A549 (cell line): Measurements from ENCODE around the gene SOX18. TPM values are rescaled to one million over a fixed set of nuclear protein-coding genes. Genes with fewer than 3 reads are reported as not detected.
A peak's percentile ranks its signal among the peaks of the same experiment; 100 is the strongest.

Source experiments
- ATAC-seq, 2 experiments: fragments of 200-7000 bp in 1 of 2; fragments of >200 bp in 1 of 2; cut with Nextera tagmentation in 1 of 2; cut with Tn5 transposase in 1 of 2; 3 replicates each; pipeline versions ENCODE4 v1.8.0 to v1.9.1; 2018 to 2020; ENCODE audit warnings: mild to moderate bottlenecking in 1 of 2, moderate library complexity in 1 of 2
- CTCF ChIA-PET: fragments of 300-600 bp; sonication (Branson Sonifier 250); formaldehyde crosslinking; extraction: SDS; loops from one replicate; lab custom pipeline; 2021; ENCODE audit warnings: antibody characterized with exemption, inconsistent platforms; lab: Yijun Ruan, JAX
- POLR2A ChIA-PET: fragments of 350-600 bp; formaldehyde crosslinking; extraction: SDS; loops from one replicate; lab custom pipeline; 2021; ENCODE audit warnings: antibody characterized with exemption, inconsistent platforms; lab: Yijun Ruan, JAX
- DNase-seq, 2 experiments: peaks; one replicate each; pipeline versions ENCODE4 v3.0.0 to v3.0.0-alpha.2; 2011 to 2016; ENCODE audit warnings: low read depth in 1 of 2, low spot score in 1 of 2
- FAIRE-seq: peaks from 2 replicates; lab custom pipeline; 2011; peaks lifted over from hg19 to GRCh38; lab: Jason Lieb, UNC
- H3K27ac ChIP-seq, 2 experiments: fragments of >200 bp; sonication (Bioruptor Twin); formaldehyde crosslinking; 3 replicates each; pipeline ENCODE4 v1.5.1; 2016 to 2017
- H3K4me1 ChIP-seq: fragments of >200 bp; sonication (Bioruptor Twin); formaldehyde crosslinking; 3 replicates; pipeline ENCODE4 v1.6.1; 2016
- H3K4me2 ChIP-seq: fragments of >200 bp; sonication (Bioruptor Twin); formaldehyde crosslinking; 3 replicates; pipeline ENCODE4 v1.6.1; 2016
- H3K4me3 ChIP-seq: fragments of >200 bp; sonication (Bioruptor Twin); formaldehyde crosslinking; 3 replicates; pipeline ENCODE4 v1.5.1; 2016
- H3K9me3 ChIP-seq: fragments of >200 bp; sonication (Bioruptor Twin); formaldehyde crosslinking; 3 replicates; pipeline ENCODE4 v1.6.1; 2016
- BHLHE40 ChIP-seq: IDR thresholded peaks from 2 replicates; pipeline ENCODE4 v1.6.1; 2012; ENCODE audit warnings: low read depth, low read length, inconsistent platforms
- CEBPB ChIP-seq, 2 experiments: fragments of >200 bp in 1 of 2; sonication (Bioruptor Twin) in 1 of 2; formaldehyde crosslinking in 1 of 2; IDR thresholded peaks; 2 replicates each; pipeline ENCODE4 v1.6.1; 2012 to 2016
- CHD2 ChIP-seq: fragments of 150-350 bp; IDR thresholded peaks from 2 replicates; pipeline ENCODE4 v1.6.1; 2014; ENCODE audit warnings: low read length; ENCODE audit not compliant: partially characterized antibody
- CHD4 ChIP-seq: fragments of 200-600 bp; sonication (generic); IDR thresholded peaks from 2 replicates; pipeline ENCODE4 v1.6.1; 2016; ENCODE audit warnings: antibody characterized with exemption, mild to moderate bottlenecking, borderline replicate concordance
- EHF ChIP-seq: fragments of 250-450 bp; sonication (Bioruptor Pico); IDR thresholded peaks from 2 replicates; pipeline ENCODE4 v1.5.0; 2020; ENCODE audit warnings: mild to moderate bottlenecking
- EP300 ChIP-seq, 2 experiments: fragments of >200 bp; sonication (Bioruptor Twin); formaldehyde crosslinking; IDR thresholded peaks; 2 replicates in 1 of 2; 3 replicates in 1 of 2; pipeline ENCODE4 v1.6.1; 2016 to 2017
- FOXS1 ChIP-seq: fragments of 250-450 bp; sonication (Bioruptor Pico); IDR thresholded peaks from 2 replicates; pipeline ENCODE4 v1.5.0; 2020; ENCODE audit warnings: mild to moderate bottlenecking, moderate library complexity
- GATA3 ChIP-seq: IDR thresholded peaks from 2 replicates; pipeline ENCODE4 v1.6.1; 2012; ENCODE audit warnings: borderline replicate concordance
- HDAC2 ChIP-seq: fragments of 200-600 bp; sonication (generic); IDR thresholded peaks from 2 replicates; pipeline ENCODE4 v1.6.1; 2016
- JUNB ChIP-seq: fragments of >200 bp; sonication (Bioruptor Twin); formaldehyde crosslinking; IDR thresholded peaks from 2 replicates; pipeline ENCODE4 v1.6.1; 2016
- MAFK ChIP-seq: fragments of 450-650 bp; IDR thresholded peaks from 2 replicates; pipeline ENCODE4 v1.6.1; 2014; ENCODE audit not compliant: partially characterized antibody
- NR3C1 ChIP-seq: fragments of >200 bp; sonication (Bioruptor Twin); formaldehyde crosslinking; IDR thresholded peaks from 3 replicates; pipeline ENCODE4 v1.6.1; 2017
- RAD21 ChIP-seq, 2 experiments: fragments of >200 bp in 1 of 2; sonication (Bioruptor Twin) in 1 of 2; formaldehyde crosslinking in 1 of 2; IDR thresholded peaks in 1 of 2; conservative IDR thresholded peaks in 1 of 2; 2 replicates in 1 of 2; 3 replicates in 1 of 2; pipeline ENCODE4 v1.6.1; 2012 to 2018; ENCODE audit warnings: inconsistent platforms in 1 of 2
- ZC3H11A ChIP-seq: fragments of 450-650 bp; IDR thresholded peaks from 2 replicates; pipeline ENCODE4 v1.6.1; 2014; ENCODE audit warnings: antibody characterized with exemption, mild to moderate bottlenecking
- ZFP36 ChIP-seq: fragments of 450-650 bp; IDR thresholded peaks from 2 replicates; pipeline ENCODE4 v1.6.1; 2014; ENCODE audit warnings: borderline replicate concordance; ENCODE audit not compliant: partially characterized antibody
- ZNF302 ChIP-seq: fragments of 250-450 bp; sonication (Bioruptor Pico); IDR thresholded peaks from 2 replicates; pipeline ENCODE4 v1.9.0; 2021; ENCODE audit warnings: inconsistent platforms, mild to moderate bottlenecking, moderate library complexity
- ZSCAN20 ChIP-seq: fragments of 250-450 bp; sonication (Bioruptor Pico); IDR thresholded peaks from 2 replicates; pipeline ENCODE4 v1.8.0; 2022; ENCODE audit warnings: mild to moderate bottlenecking, moderate library complexity
- WGBS: methylation state at CpG from one replicate; pipeline ENCODE4 v1.1.6; 2017; ENCODE audit errors: missing lambda C conversion rate; 5-methylcytosine and 5-hydroxymethylcytosine counted together
- polyA plus RNA-seq, 4 experiments: library from polyadenylated mRNA; depleted of rRNA in 3 of 4; stranded (reverse); fragments of >200 nt; fragmentation: RNase III in 1 of 4; extraction: RNeasy Plus Mini Kit Qiagen cat#74134 plus additional on column Dnase treatment in 1 of 4; gene quantifications; 2 replicates in 3 of 4; 3 replicates in 1 of 4; pipeline ENCODE4 v1.2.3, GENCODE V29; 2011 to 2017
- TF ChIP-seq, protein P1 (sequence below): fragments of 250-450 bp; sonication (Bioruptor Pico); IDR thresholded peaks from 2 replicates; pipeline ENCODE4 v1.5.0; 2021; ENCODE audit warnings: mild to moderate bottlenecking, moderate library complexity, borderline replicate concordance
- TF ChIP-seq, protein P2 (sequence below): IDR thresholded peaks from 2 replicates; pipeline ENCODE4 v1.6.1; 2012
- TF ChIP-seq, protein P3 (sequence below): fragments of >200 bp; sonication (Bioruptor Twin); formaldehyde crosslinking; IDR thresholded peaks from 3 replicates; pipeline ENCODE4 v1.6.1; 2016

SOX18 gene
- polyA plus RNA-seq, 2 of the 4 experiments (the other 2 are of a cell fraction): 0.19 to 1.4 TPM

DNA sequence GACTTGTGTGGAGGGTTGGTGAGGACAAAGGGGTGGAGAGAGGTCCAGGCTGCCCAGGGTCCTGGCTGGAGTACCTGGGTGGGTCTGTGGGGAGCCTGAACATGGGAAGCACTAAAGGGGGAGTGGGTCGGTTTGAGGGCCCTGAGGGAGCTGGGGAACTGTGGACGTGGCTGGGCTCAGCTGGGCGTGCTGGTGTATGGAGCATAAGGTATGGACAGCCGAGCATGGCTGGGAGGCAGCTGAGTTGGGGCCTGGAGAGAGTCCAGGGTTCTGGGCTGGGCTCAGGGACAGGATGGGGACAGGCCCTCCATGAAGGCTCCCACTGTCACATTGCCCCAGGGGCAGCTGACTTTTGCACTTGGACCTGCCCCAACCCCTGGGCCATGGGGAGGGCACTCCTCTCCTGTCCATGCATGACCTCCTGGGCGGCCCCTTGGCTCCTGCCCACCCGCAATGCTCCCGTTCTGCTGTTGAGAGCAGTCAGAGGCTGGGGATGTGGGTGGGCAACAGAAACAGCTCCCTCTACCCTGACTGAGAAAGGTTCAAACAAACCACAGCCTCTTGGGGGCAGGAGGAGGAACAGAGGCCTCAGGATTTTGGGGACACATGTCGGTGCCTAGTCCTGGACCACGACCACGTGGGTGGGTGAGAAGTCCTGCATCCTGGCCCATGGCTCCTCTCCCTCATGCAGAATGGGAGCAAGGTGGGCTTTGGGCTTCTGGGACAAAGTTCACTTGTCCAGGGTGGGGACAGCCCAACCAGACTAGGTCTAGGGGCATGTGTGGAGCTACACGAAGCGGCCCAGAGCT lies 9.0 kb downstream of the SOX18 start:
- no peak for TF ChIP-seq EP300 (IDR thresholded peaks at IDR 0.05)
- no peak for TF ChIP-seq EHF (CRISPR knock-in tag)
- TF ChIP-seq ZC3H11A: no peak
- no peak for TF ChIP-seq BHLHE40
- TF ChIP-seq HDAC2: no peak
- no peak for TF ChIP-seq ZNF302
- TF ChIP-seq, protein P1, sequence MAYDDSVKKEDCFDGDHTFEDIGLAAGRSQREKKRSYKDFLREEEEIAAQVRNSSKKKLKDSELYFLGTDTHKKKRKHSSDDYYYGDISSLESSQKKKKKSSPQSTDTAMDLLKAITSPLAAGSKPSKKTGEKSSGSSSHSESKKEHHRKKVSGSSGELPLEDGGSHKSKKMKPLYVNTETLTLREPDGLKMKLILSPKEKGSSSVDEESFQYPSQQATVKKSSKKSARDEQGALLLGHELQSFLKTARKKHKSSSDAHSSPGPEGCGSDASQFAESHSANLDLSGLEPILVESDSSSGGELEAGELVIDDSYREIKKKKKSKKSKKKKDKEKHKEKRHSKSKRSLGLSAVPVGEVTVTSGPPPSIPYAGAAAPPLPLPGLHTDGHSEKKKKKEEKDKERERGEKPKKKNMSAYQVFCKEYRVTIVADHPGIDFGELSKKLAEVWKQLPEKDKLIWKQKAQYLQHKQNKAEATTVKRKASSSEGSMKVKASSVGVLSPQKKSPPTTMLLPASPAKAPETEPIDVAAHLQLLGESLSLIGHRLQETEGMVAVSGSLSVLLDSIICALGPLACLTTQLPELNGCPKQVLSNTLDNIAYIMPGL (CRISPR knock-in tag): no peak
- TF ChIP-seq RAD21 (conservative IDR thresholded peaks at IDR 0.05 in 1 of 2, IDR thresholded peaks at IDR 0.05 in 1 of 2): no peak

DNA sequence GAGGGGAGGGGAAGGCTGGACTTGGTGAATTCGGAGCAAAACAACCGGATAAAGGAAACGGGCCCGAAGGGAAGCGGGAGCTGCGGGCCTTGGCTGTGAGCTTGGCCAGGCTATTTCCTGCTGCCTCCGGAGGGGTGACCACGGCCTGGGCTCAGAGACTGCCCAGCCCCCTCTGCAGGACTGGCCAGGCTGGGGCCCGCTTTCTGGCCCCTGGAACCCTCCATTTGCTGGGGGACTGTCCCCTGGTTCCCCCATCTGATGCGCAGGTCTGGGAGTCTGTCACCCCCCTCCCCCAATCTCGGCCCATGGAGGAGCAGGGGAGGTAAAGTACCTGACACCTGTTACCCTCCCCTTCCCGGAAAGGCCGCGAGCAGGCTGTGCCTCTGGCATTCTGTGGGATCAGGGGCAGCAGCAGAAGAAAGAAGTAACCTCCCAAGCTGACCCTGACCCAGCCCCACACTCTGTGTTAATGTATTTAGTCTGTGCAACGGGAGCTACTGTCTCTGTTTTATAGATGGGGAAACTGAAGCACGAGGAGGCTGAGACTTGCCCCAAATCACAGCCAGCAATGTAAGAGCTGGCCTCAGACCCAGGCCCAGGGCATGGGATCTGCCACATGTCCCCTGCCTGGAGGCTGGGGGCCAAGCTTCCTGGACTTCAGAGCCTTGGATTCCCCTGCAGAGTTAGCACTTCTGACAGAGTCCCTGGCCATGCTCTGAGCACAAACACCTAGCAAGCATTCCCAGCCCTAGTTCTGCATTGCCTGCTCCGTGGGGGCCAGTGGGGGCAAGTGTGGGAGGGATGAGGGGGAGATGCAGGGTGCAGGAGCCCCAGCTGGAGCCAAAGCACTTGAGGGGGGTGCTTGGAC lies 9.9 kb downstream of the SOX18 start:
- Histone ChIP-seq H3K27ac (peak overlapping the region; percentile 75 to 92), H3K9me3 (no peaks in the 10 kb centered on the region), H3K4me1 (peaks cover 18% of the 10 kb centered on the region), H3K4me3 (peak overlapping the region; percentile 48), H3K4me2 (peak overlapping the region; percentile 80)
- CTCF ChIA-PET: interaction anchor here (0.6 to 7.1 kb wide), 33 partner anchors 8 to 502 kb away, joined by 3 to 143 read pairs (median 12); partner anchors contain the start of genes LKAAEAR1, PRPF6, PTK6 and SAMD10
- WGBS: 31% methylated on average over 8 of the region's 17 CpGs
- DNase-seq (no peak), FAIRE-seq (no peak), ATAC-seq (peak; percentile 20 to 49; a peak in 3 of 6 replicates)
- POLR2A ChIA-PET: interaction anchor here (1.4 to 1.8 kb wide), 3 partner anchors 23 to 502 kb away, joined by 4 to 17 read pairs (median 13); partner anchors contain the start of genes PRPF6, PTK6 and TCEA2
- TF ChIP-seq FOXS1 (CRISPR knock-in tag): no peak
- no peak for TF ChIP-seq MAFK
- TF ChIP-seq, protein P2, sequence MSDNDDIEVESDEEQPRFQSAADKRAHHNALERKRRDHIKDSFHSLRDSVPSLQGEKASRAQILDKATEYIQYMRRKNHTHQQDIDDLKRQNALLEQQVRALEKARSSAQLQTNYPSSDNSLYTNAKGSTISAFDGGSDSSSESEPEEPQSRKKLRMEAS: no peak
- TF ChIP-seq, protein P3, sequence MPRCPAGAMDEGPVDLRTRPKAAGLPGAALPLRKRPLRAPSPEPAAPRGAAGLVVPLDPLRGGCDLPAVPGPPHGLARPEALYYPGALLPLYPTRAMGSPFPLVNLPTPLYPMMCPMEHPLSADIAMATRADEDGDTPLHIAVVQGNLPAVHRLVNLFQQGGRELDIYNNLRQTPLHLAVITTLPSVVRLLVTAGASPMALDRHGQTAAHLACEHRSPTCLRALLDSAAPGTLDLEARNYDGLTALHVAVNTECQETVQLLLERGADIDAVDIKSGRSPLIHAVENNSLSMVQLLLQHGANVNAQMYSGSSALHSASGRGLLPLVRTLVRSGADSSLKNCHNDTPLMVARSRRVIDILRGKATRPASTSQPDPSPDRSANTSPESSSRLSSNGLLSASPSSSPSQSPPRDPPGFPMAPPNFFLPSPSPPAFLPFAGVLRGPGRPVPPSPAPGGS: no peak
- no peak for TF ChIP-seq ZFP36
- no peak for TF ChIP-seq GATA3
- no peak for TF ChIP-seq CHD4
- TF ChIP-seq JUNB: no peak
- TF ChIP-seq ZSCAN20 (CRISPR knock-in tag): no peak
- no peak for TF ChIP-seq NR3C1
- TF ChIP-seq CEBPB (IDR thresholded peaks at IDR 0.05): no peak
- TF ChIP-seq CHD2: no peak

More for the DNA sequence above, 9.0 kb downstream of the SOX18 start:
- WGBS: 83% methylated on average over 11 of the region's 12 CpGs
- Histone ChIP-seq H3K4me1 (peaks cover 27% of the 10 kb centered on the region), H3K4me3 (no peak overlapping the region), H3K4me2 (no peak overlapping the region), H3K9me3 (no peaks in the 10 kb centered on the region), H3K27ac (no peak overlapping the region)
- ATAC-seq (no peak), DNase-seq (no peak), FAIRE-seq (no peak)
- ChIA-PET POLR2A (no interaction called here), CTCF (interaction anchor here (0.8 to 7.1 kb wide), 20 partner anchors 10 to 503 kb away, joined by 3 to 143 read pairs (median 20); partner anchors contain the start of genes LKAAEAR1, PRPF6, PTK6 and TCEA2)
